HG02588 (cell line): Measurements from ENCODE around the gene TMEM186.
A peak's percentile ranks its signal among the peaks of the same experiment; 100 is the strongest.
"Not testable (repeated sequence)": the region's sequence is repeated elsewhere in the genome, so short reads cannot be mapped to it uniquely, and the experiment has no call there.

Experiments used
- ATAC-seq: cut with Tn5 transposase; IDR thresholded peaks from one replicate; pipeline ENCODE4 v1.9.1; 2021; ENCODE audit warnings: mild to moderate bottlenecking, moderate library complexity; ENCODE audit not compliant: unreplicated experiment

Gene TMEM186, protein sequence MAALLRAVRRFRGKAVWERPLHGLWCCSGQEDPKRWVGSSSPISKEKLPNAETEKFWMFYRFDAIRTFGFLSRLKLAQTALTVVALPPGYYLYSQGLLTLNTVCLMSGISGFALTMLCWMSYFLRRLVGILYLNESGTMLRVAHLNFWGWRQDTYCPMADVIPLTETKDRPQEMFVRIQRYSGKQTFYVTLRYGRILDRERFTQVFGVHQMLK

DNA sequence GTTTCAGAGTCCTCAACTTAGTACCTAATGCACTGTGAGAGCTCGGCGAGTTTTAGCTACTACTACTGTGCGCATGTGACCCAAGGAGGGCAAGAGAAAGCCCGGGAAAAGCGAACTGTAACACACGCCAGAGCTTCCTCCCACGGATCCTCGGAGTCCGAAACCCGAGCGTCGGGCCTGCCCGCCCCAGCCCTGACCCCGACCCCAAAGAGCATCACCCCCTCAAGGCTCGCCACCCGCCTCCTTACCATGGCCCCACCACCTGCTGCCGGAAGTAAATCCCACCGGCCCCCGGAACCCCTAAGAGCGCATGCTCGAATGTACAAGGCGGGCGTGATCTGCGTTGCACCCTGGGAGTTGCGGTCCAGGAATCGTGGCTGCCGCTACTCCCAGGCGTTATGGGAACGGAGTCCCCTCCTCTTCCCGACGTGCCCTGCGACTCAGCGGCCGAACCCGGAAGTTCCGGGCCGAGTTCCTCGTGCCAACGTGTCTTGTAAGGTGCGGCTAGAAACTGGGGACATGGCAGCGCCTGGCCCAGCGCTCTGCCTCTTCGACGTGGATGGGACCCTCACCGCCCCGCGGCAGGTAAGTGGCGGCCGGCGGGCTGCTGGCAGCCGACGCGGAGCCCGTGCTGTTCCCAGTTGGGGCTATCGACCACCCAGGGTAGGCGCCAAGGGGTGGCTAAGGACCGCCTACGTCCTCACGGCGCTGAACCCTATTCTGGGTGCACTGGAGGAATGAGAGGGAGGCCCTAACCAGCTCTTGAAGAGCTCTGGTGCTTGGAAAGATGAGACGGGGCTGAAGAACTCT, at the start of gene TMEM186, which contains the start of gene PMM2:
Gene TMEM186, minus strand, starts transcription at position 276 of the 810 bp plus-strand sequence. Its CDS starts 25 bp downstream, at position 251.
Gene PMM2, plus strand, starts transcription at position 476 of the 810 bp plus-strand sequence. Its CDS starts 44 bp downstream, at position 520.
- ATAC-seq, result peak; percentile 93

DNA sequence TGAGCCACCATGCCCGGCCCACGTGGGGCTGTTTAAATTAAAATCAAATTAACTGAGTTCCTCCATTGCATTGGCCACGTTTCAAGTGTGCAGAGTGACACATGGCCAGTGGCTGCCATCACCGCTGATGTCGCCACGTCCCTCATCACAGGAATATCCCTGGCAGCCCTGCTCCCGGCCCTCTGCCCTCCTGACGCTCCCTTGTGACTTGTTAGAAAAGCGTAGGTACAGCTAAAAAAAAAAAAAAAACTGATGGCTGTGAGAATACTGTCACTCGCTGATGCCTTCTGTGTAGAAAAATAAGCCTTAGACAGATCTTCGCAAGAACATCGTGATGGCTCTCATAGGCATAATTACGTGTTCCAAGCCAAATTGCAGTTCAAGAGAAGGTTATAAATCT, 49.7 kb upstream of the TMEM186 start:
- no peak for ATAC-seq

DNA sequence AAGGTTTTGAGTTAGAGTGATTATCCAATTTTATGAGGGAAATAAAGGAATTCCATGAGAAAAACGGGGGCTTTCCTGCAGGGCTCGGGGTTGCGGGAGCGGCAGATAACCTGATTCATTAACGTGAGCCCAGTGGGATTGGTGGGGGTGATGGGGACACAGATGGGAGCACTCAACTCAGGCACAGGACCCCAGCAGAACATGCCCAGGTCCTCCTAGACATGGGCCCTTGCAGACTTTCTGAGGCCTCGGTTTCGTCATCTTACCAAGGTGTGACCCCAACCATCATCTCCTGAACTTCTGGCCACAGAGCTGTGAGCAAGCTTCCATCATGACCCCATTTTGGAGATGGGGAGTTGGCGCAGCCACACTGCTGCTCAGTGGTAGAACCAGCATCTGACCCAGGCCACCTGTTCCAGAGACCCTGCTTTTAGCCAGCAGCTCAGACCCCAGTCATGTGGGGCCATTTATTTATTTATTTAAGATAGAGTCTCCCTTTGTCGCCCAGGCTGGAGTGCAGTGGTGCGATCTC, 49.0 kb upstream of the TMEM186 start:
- no peak for ATAC-seq

DNA sequence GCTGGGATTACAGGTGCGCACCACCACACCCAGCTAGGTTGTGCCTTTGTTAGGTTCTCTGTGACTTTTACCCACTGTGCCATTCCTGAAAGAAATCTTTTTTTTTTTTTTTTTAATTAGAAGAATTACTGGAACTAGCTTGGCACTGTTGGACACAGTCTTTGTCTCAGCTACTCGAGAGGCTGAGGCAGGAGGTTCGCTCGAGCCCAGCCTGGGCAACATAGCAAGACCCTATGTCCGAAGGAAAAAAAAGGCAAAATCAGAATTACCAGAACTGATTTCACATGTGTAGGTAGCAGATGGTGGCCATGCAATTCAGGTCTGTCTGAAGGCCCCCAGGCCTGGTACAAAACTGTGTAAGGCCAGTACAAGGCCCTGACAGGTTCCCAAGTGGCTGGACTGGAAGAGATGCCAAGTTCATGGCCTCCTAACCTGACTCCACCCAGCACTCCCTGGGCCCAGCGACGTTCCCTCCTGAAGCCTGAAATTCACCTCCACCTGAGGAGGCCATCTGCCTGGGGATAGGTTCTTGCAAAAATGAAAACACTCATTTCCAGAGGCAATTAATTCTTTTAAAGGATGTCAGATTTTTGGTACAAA, 48.4 kb upstream of the TMEM186 start:
- ATAC-seq, result no peak

DNA sequence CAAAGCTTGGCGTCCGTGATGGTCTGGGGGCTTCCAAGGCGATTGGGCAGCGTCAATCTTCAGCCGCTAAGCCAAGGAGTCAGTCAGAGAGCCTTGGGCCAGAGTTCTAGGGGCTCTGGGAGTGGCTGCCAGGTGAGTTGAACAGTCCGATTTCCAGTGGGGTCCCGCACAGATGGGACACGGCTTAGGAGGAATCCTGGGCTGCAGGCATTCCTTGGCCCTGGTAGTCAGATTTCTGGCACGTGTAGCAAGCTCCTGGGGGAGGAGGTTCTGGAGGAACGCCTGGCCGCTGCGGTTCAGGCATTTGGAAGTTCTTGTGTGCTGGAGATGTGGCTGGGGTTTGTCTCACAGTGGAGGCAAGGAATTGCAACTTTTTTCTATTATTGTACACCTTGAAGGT, 45.9 kb upstream of the TMEM186 start:
- not testable (repeated sequence) for ATAC-seq

DNA sequence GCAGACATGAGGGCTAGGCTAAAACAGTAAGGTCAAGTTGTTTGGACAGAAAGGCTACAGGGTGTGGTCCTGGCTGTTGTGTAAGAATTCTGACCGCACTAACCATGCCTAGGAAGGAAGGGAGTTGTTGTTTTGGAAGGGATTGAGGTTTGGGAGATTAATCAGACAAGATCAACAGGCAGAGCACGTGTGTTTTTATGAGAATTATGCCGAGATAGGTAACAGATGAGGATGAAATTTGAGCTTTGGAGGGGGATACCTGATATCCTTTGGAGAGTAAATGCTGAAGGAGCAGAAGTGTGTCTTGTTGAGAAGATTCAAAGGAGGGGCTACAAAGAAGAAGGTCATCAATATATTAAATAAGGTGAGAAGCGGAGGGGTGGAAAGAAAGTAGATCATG, 44.6 kb upstream of the TMEM186 start:
- ATAC-seq, result not testable (repeated sequence)

DNA sequence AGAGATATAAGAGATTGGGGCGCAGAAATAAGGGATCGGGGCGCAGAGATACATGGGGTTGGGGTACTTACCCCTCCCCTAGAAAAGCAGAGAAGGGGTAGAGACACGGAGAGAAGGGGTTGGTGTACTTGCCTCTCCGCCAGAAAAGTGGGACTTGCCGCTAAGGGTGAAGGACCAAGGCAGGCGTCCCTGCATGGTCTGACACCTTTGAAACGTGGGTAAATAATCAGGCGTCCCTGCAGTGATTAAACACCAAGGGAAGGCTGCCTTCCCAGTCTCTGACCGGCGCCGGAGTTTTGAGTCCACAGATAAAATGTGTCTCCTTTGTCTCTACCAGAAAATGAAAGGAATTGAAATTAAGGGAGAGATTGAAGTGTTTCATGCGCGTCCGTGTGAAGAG, 40.2 kb upstream of the TMEM186 start:
- ATAC-seq, result not testable (repeated sequence)

DNA sequence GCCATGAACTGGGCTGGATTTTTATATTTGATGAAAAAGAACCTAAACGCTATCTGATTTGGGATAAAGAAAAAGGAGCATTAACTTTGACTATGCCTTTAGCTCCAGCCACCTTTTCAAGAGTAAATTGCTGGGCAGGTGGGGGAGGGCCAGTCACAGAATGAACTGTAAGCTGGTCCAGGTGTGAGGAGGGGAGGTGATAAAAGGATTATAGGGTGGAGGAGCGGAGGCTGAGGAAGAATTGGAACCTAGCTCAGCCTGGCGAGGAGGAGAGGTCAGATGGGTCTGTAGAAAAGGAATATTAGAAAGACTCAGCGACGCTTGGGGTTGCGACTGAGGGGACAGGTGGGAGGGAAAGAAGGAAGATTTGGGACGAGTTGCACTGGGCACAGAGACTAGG, 39.4 kb upstream of the TMEM186 start:
- ATAC-seq, result not testable (repeated sequence)

DNA sequence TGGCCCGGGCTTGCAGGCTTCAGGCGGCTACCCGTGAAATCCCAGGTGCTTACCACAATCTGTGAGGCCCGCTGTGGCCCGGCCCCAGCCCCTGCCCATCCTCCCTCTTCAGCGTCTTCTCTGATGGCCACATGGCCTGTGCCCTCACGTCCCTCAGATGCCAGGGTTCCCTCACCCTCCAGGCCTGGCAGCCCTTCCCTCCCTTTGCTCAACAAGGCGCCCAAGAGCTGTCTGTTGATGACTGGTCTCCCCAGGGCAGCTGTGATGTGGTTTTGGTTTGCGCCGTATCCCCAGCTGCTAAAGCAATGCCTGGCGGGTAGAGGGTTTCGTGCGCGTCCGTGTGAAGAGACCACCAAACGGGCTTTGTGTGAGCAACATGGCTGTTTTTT, 35.3 kb upstream of the TMEM186 start:
- no peak for ATAC-seq

DNA sequence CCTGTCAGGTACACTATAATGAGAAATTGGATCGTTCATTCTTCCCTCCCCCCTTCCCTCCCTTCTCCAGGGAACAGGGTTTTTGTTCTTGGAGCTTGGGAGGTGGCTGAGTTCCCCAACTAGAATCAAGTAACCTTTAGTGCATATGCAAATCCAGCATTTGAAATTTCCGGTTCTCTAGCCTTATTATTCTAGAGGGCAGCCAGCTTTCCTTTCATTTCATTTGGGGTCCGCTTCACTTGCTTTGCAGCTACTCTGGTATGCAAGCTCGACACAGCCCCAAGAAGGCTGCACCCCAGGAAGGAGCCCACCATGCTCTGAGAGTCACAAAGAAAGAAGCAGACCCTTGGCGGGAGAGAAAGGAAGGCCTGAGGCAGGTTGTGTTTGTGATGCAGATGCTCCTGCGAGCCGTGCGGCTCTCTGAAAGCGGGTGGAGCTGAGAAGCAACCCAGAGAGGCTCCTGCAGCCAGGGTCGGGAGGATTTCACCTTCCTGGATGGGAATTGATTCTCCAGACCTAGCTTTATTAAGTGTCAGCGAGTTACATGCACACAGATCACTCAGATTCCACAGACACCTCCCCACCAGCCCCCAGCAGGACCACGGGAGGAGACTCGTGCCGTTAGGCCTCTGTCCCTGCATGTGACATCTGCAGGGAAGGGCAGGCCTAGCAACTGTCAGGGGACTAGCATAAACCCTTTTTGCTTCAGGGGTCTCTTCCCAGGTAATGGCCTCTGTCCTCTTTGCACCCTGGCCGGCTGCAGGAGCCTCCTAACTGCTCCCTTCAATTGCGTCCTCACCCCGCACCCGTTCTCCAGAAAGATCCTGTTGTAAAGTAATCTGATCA, 34.7 kb upstream of the TMEM186 start:
- ATAC-seq, result no peak

DNA sequence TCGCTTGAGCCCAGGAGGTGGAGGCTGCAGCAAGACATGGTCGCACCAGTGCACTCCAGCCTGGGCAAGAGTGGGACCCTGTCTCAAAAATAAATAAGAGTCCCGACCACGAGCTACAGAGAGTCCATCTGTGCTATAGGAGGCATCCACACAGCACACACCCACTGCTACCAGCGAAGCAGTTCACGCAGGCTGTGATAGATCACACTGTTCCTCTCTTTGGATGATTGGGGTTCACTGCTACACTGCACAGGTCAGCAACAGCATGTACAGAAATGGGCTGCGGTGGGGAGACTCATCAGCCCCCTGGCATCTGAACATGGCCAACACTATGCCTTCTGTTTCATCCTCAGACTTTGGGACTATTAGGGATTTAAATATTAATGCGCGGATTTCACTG, 34.0 kb upstream of the TMEM186 start:
- ATAC-seq, result no peak

DNA sequence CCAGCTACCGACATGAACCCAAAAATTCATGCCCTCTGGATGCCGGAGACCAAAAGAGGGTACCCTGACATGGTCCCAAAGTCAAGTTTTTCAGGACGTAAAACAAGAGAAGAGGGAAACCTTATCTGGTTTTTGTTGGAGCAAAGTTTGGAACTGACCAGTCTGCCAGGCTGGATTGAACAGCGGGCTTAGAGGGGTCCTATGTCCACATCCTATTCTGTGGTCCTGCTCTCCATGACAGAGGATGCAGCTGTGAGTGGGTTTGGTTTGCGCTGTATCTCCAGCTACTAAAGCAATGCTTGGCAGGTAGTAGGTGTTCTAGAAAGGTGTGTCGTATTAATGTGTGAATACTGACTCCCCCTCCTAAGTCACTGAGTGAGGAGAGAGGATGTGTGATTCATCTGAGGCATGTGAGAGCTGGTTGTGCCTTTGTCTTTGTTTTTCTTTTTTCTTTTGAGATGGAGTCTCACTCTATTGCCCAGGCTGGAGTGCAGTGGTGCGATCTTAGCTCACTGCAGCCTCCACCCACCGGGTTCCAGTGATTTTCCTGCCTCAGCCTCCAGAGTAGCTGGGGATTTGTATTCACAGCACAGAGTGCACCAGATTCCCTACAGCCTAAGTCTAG, 31.2 kb upstream of the TMEM186 start:
- ATAC-seq, result no peak

DNA sequence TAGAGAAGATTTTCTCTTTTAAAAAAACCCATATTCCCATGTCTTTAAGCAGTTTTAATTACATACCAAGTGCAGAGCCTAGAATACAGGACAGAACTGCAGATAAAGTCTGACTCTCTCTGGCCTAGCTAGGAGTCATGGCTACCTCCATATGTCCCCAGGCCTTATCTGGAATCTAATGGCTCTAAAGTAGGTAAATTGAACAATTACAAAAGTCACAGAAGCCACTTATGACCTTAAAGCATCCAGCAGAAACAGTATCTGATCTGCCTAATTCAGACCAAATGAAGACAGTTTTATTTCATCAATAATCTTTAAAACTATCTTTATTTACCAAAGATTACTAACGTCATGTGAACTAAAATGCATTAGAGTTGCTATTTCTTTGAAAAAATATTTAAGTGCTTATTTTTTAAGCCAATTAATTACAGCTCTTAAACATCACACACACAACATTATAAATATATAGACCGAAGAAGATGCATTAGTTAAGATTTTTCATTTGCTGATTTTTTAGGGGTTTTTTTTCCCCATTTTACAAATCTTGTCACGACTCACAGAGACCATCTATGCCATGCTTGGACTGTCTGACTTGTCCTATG, 28.9 kb upstream of the TMEM186 start:
- ATAC-seq, result no peak

DNA sequence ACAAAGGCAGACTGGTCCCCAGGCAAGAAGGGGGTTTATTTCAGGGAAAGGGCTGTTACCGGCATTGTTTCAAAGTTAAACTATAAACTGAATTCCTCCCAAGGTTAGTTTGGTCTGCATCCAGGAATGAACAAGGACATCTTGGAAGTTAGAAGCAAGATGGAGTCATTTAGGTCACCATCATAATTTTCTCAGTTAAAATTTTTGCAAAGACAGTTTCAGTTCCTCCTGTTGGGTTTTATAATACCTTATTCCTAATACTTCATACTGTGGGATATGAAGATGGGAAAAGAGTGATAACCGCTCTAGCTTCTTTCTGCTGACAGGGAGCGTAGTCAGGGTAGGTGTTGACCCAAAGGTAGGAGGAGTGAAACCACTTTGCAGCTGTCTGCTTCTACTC, 25.0 kb upstream of the TMEM186 start:
- ATAC-seq, result no peak

DNA sequence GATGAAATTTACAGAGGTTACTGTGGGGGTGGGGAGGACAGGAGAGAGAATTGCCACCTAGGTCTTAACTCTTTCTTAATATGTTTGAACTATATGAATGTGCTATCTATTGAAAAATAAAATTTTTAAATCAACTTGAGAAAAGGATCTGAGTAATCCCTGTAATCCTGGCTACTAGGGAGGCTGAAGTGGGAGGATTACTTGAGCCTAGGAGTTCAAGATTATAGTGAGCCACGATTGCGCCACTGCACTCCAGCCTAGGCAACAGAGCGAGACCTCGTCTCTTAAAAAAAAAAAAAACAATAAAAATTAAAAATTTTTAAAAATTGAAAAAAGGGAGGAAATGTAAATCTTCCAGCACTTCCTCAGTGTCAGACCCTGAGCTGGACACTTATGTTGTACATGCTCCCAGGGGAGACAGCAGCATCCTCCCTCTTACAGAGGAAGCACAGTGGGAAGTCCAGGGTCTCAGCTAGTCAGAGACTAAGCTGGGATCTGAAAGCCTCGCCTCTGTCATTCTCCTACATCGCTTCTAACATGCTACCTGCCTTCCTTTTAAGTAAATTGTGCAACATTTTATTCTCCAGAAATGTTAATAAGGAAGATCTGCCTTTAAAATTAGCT, 22.1 kb upstream of the TMEM186 start:
- no peak for ATAC-seq

DNA sequence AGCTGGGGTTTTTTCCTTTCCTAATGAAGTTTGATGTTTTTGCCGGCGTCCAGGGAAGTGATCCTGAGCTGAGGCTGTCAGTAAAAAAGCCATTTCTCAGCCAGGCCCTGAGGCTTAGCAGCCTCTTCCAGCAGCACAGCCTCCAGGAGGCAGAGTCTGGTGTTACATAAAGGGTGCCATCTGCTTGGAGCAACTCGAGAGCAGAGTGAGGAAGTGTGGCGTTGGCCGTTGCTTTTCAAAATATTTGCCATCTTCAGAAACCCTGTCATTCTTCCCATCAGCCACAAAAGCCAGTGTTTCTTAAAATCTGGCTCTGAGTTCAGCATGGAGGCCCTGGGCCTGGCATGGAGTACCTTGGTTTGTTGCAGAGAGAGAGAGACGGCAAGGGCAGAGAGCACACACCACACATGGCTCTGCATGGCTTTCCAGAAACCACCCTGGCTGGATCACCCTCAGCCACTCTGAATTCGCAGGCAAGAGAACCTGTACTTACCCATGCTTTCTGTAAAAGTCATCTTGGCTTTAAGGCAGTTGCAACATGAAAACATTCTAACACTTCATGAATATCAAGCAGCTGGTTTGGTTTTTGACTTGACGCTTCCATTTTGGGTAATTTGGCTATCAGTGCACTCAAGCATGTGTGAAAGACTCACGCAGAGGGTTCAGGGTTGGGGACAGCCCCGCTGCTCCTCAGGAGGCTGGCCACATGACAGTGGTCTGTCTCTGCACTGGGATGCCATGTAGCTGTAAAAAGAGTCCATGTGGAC, 21.2 kb upstream of the TMEM186 start:
- ATAC-seq, result peak; percentile 78

DNA sequence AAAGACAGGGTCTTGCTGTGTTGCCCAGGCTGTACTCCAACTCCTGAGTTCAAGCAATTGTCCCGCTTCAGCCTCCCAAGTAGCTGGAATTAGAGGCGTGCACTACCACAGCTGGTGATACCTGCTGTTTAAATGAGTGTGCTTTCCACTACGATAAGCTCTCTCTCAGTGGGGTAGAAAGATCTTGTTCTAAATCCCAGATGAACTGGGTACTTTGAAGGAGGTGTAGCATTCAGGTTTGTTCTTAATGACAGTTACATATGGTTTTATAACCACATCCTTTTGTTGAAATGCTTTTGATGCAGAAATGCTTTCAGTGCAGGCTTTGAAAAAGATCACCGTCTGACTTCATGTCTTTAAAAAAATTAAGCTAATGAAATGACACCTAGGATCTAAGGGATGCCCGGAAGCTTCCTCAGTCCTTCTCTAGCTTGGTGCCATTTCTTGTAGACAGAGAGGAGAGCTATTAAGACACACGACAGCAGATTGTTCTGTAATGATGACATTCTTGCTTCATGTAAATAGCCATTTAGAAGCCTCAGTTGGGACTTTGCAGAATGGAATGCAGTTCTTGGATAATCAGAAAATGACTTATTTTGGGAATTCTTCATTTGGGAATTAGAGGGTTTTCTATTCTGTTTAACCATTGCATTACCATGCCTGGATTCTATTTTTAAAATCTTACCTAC, 19.7 kb upstream of the TMEM186 start:
- ATAC-seq, result no peak
